ENCODE results near the gene STXBP6.

STXBP6 gene

DNA sequence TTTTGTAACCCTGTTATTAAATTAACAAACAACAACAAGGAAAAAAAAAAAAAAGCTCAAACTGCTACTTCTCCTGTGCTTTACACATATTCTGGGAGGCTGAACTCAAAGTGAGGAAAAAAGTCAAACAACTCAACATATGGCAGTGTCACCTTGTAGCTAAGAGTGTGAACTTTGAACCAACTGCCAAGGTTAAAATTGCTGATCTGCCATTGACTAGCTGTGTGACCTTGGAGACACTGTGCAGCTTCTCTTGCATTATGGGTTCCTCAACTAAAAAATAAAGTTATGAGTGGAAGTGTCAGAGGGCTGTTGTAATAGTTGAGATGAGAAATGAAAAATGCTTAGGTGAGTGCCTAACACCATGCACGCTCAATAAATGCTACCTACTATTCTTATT lies 34.2 kb downstream of the STXBP6 start:
- DNase-seq (ENCODE audit: low read depth in 2 of 2), result no peak

GRCh38 chr14:25014440-25014839 lies 35.5 kb downstream of the STXBP6 start:
- no peak for DNase-seq (ENCODE audit: low read depth in 2 of 2)

GRCh38 chr14:25011095-25011494 lies 38.9 kb downstream of the STXBP6 start:
- DNase-seq (ENCODE audit: low read depth in 2 of 2), result no peak

DNA sequence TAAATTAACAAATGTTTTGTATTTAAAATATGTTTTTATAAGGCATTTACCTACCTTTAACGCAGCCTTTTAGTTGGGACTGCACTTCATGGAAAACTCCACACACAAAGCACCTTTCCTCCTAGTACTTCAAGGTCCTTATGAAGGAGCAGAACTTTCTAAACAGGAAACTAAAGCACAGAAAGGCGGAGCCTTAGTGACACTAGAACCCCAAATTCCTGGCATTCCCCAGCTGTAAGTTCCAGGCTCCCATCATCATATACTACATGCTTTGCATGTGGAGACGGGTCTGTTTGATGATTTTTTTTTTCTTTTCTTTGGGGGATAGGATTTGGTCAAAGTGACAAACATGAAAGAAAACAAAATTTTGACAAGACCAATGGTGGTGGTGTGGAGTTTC lies 39.5 kb downstream of the STXBP6 start:
- DNase-seq (ENCODE audit: low read depth in 2 of 2), result no peak

DNA sequence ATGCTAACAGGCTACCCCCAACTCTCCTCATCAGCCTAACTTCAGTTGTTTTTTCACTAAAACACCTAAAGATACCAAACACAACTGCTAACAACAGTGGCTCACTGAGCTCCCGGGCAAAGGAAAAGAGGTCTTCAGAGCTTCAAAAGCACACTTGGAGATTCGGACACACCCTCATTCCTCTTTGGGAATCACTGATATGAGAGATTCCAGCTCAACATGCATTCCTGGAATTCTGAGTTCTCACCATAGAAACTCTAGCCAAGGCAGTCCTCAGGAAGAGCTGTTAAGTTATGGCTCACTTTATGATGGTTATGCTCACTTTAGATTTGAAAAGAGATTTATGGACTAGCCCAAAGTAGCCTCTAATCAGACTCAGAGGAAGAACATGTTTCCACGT lies 40.1 kb downstream of the STXBP6 start:
- DNase-seq (ENCODE audit: low read depth in 2 of 2), result no peak

DNA sequence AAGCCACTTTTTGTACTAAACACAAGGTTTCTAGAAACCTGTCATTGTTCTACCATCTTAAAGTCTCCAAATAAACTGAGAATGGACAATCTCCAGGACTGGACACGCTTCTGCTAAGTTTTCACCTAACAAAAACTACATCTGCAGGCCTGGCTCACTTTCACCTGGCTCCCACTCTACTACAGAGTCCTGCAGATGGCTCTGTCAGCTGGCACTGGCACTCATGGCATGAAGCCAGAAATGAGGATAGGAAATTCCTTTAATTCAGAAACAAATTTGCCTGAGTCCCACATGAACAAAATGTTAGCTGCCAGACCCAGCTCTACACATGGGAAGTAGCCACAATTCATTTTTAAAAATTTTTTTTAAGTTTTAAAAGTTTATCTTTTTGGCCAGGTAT lies 42.1 kb downstream of the STXBP6 start:
- DNase-seq (ENCODE audit: low read depth in 2 of 2), result no peak

GRCh38 chr14:25006961-25007795 lies 42.8 kb downstream of the STXBP6 start:
- DNase-seq (ENCODE audit: low read depth in 2 of 2), result no peak

DNA sequence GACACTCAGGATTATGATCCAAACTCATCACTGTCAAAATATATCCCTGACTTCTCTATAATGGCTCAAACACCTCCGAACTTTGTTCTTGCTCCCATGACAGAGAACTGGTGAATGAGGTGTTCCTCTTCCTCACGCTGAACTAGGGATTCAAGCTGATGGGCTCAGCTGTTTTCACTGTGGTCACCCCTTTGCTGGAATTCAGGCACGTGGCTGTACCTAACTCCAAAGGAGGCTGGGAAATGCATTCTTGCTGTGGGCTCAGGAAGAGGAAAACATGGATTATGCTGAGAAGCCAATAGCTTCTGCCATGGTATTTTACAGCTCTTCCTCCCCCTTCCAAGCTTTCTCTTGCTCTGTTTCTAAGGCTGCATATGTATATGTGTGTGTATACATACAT lies 43.9 kb downstream of the STXBP6 start:
- DNase-seq (ENCODE audit: low read depth in 2 of 2), result no peak

GRCh38 chr14:25004389-25004809 lies 45.5 kb downstream of the STXBP6 start:
- no peak for DNase-seq (ENCODE audit: low read depth in 2 of 2)

- DNase-seq (ENCODE audit: low read depth in 2 of 2), result no peak
Observed at GRCh38 chr14:25003537-25003936, 46.4 kb downstream of the STXBP6 start.

DNA sequence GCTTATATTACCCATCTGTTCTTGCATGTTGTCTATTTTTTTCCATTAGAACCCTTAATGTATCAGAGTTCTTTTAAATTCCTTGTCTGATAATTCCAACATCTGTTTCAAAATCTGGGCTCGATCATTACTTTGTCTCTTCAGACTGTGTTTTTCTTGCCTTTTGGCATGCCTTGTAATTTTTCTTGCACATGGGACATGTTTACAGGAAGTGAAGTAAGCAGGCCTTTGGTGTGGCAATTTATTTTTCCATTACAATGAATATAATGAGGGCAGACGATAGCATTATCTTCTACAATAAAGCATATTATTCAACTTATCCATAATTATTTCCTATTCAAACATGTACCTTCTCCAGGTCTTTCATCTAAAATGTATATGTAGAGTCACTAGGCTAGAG lies 48.3 kb downstream of the STXBP6 start:
- no peak for DNase-seq (ENCODE audit: low read depth in 2 of 2)

DNA sequence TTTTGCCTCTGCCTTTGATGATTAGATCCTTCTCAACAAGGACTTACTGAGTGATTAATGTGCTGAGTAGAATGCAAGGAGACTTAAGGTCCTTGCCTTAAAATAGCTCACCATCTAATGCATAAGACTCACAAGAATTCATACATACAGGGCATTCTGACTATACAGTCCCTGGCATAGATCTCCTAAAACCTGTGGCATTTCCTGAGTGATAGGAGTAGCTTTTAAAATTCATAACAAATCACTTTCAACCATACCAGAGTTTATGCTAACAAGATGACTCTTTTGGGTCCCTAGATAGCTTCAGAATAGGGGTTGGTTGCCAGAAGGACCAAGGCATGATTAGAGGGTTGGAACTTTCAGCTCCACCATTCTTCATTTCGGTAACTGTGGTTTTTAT lies 48.8 kb downstream of the STXBP6 start:
- DNase-seq (ENCODE audit: low read depth in 2 of 2), result no peak

DNA sequence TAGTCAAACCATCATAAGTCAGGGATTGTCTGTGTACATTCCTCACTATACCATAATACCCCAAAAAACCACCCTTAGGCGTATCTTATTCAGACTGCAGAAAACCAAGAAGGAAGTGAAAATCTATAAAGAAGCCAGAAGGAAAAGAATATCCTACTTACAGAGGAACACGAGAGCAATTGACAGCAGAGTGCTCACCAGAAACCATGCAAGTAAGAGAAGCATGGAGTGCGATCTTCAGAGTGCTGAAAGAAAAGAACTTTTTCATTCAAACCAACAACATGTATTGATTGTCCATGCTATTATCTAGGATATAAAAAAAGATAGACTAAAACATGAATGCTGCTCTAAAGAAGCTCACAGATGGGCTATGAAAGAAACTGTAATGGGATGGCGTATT lies 50.8 kb downstream of the STXBP6 start:
- no peak for DNase-seq (ENCODE audit: low read depth in 2 of 2)

DNA sequence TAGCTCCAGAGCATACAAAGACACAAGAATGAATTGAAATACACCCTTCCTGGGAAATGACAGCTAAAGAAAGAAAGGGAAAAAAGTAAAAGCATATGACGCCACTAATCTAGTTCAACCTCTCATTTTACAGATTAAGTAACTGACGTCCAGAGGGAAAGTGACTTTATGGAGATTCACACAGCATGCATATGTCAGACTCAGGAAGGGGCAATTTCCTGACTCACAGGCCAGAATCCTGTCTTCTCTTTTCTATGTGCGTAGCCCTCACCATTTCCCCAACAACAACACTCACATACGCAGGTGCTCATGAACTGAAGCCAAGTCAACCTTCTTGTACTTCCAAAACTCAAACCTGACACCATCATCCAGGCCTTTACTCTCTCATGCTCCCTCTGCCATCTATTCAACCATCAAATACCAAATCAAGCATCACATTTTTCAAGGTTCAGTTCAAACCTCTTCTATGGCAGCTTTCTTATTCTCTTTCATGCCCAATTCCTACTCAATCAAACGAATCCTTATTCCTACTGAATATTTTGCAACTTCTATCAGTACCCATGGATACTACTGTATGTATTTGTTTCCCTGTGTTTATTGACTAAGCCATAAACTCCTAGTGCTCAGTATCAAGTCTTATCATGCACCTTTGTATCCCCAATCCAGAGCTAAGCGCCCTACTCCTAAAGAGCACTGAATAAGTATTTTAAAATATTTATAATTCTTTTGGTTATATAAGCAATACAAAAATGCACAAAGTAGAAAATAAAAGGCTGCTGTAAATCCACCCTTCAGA lies 52.8 kb downstream of the STXBP6 start:
- no peak for DNase-seq (ENCODE audit: low read depth in 2 of 2)

- DNase-seq (ENCODE audit: low read depth in 2 of 2), result no peak
Observed at GRCh38 chr14:24995016-24995415, 54.9 kb downstream of the STXBP6 start.

DNA sequence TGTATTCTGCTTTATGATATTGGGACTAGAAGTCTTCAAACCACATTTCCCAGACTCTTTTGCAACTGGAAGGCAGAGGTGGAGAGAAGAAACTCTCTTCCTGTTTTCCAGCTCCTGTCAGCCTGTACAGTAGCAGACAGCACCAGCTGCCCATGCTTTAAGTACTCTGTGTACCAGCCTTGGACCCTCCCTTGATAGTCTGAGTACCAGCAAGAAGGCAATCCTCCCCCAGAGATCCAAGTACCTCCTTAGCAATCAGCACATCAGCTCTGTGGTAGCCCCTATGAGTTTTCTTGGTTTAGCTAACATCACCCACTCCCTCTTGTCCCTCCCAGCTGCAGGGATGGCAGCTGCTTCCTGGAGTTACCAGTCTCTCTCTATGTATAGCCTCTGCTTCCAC lies 56.3 kb downstream of the STXBP6 start:
- DNase-seq (ENCODE audit: low read depth in 2 of 2), result no peak

DNA sequence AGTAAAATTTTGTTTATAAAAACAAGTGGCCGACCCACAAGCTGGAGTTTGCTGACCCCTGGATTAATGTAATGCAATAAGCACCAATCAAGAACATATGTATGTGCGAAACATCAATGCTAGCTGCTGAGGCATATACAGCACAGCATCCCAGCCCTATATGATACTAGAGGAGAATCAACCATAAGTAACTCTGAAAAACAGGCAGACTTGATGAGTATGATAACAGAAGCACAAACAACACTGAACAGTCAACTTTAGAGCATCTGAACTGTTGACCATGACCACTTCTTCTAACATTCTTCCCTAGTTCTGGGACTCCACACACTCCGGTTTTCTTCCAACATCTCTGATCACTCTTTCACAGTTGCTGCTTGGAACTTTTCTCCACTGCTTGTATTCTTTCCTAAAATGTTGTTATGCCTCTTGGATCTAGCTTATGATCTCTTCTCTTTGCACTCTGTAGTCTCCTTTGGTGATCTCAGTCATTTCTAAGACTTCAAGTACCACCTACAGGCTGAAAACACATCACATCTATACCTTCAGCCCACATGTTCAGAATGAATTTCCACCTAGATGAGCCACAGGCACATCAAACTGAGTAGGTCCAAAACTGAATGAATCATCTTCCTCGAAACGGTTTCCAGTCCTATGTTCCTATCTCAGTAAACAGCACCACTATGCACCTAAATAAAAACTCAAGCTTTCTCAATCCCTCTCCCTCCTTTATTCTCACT lies 57.2 kb downstream of the STXBP6 start:
- no peak for DNase-seq (ENCODE audit: low read depth in 2 of 2)

DNA sequence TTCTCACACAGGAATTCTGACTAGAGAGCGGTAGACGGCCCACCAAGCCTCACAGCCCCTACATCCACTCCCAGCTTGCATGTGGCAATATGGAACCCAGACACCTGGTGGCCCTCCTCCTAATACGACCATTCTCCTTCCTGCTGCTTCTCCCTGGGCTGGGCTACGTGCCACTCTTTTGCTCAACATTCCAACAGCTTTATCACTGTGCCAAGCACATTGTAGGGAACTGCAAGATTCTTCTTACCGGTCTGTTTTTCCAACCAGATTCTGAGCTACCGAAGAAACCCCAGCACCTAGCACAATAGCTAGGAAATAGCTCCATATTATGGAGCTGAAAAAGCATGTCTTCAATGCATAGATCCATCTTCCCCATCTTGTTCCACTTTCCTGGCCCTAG lies 58.1 kb downstream of the STXBP6 start:
- no peak for DNase-seq (ENCODE audit: low read depth in 2 of 2)

DNA sequence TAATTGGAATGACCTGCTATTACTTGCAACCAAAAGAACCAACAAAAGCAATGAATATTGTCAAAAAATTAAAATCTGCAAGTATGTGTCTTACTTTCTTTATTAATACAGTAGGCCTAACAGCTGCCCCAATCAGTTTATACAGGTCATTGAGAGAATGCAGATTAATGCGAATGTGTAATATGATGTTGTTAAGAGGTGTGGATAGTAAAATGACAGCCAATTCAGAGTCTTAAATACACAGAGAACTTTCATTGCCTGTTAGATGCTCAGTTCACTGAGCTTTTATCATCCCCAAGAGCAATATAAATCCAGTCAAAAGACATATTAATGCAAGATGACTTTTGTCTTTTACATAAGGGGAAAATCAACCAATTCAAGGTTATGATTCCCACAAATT lies 58.7 kb downstream of the STXBP6 start:
- no peak for DNase-seq (ENCODE audit: low read depth in 2 of 2)

DNA sequence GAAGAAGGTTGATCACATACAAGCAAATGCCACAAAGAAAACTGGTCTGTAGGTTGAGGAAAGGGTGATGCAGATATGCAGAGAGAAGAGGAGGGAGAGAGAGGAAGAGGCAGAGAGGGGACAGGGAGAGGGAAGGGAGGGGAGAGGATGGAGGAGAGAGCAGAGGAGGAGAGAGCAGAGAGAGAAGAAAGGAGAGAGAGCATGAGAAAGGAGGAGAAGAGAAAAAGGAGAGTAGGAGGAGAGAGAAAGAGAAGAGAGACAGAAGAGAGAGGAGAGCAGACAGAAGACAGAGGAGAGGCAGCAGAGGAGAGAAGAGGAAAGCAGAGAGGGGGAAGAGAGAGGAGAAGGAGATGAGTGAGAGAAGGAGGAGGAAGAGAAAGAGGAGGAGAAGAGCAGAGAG lies 59.2 kb downstream of the STXBP6 start:
- DNase-seq (ENCODE audit: low read depth in 2 of 2), result no peak

GRCh38 chr14:24990050-24990449 lies 59.9 kb downstream of the STXBP6 start:
- no peak for DNase-seq (ENCODE audit: low read depth in 2 of 2)

DNA sequence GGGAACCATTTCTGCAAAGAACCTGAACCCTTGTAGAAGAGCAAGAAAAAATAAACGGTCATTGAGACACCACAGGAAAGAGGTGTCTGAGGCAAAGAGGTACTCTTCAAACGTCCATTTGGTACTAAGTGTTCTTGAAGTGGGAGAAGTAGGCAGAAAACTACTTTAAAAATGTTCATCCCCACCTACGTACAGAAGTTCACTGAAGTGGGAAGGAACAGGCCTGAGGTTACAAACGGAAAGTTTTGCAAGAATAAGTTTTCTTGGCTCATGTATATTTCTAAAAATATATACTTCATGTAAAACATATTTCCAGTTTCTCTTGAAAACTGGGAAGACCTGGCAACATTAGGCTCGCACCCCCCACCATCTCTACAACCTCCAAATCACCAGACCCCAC lies 61.2 kb downstream of the STXBP6 start:
- no peak for DNase-seq (ENCODE audit: low read depth in 2 of 2)
